Measurements from ENCODE around the gene TDRD12.

DNA sequence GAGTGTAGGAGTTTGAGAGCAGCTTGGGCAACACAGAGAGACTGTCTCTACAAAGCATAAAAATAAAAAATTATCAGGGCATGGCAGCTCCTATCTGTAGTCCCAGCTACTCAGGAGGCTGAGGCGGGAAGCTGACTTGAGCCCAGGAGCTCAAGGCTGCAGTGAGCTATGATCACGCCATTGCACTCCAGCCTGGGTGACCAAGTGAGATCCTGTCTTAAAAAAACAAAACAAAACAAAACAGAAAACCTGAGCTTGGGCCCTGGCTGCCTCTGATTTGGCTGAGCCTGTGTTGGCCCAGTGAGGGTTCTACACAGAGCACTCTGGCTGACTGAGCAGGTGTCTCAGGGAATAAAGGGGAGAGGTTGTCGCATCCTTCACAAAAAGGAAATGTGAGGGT, 142.0 kb downstream of the TDRD12 start:
- TF ChIP-seq, protein P1, sequence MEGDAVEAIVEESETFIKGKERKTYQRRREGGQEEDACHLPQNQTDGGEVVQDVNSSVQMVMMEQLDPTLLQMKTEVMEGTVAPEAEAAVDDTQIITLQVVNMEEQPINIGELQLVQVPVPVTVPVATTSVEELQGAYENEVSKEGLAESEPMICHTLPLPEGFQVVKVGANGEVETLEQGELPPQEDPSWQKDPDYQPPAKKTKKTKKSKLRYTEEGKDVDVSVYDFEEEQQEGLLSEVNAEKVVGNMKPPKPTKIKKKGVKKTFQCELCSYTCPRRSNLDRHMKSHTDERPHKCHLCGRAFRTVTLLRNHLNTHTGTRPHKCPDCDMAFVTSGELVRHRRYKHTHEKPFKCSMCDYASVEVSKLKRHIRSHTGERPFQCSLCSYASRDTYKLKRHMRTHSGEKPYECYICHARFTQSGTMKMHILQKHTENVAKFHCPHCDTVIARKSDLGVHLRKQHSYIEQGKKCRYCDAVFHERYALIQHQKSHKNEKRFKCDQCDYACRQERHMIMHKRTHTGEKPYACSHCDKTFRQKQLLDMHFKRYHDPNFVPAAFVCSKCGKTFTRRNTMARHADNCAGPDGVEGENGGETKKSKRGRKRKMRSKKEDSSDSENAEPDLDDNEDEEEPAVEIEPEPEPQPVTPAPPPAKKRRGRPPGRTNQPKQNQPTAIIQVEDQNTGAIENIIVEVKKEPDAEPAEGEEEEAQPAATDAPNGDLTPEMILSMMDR (IDR thresholded peaks at IDR 0.05; ENCODE audit: extremely low read depth in 1 of 2, insufficient read depth in 1 of 2, low read depth in 1 of 2, low read length in 2 of 2), result no peak
- TF ChIP-seq POLR2A (IDR thresholded peaks at IDR 0.05; ENCODE audit: low read depth, low read length), result no peak
- no peak for TF ChIP-seq JUN (IDR thresholded peaks at IDR 0.05; ENCODE audit: borderline replicate concordance, insufficient read depth, insufficient read length, low read depth)
- TF ChIP-seq EZH2 (IDR thresholded peaks at IDR 0.05; ENCODE audit: borderline replicate concordance, low read depth, low read length, severe bottlenecking), result no peak
- TF ChIP-seq, protein P2, sequence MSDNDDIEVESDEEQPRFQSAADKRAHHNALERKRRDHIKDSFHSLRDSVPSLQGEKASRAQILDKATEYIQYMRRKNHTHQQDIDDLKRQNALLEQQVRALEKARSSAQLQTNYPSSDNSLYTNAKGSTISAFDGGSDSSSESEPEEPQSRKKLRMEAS (IDR thresholded peaks at IDR 0.05; ENCODE audit: insufficient read depth, insufficient read length), result no peak
- TF ChIP-seq POLR2AphosphoS5 (IDR thresholded peaks at IDR 0.05; ENCODE audit: insufficient read depth, low read depth, low read length), result no peak
- TF ChIP-seq FOS (IDR thresholded peaks at IDR 0.05; ENCODE audit: borderline replicate concordance, insufficient read depth, low read length), result no peak
- no peak for TF ChIP-seq GATA2 (IDR thresholded peaks at IDR 0.05; ENCODE audit: insufficient read depth, insufficient read length, low read depth, low read length)
- no peak for TF ChIP-seq MYC (IDR thresholded peaks at IDR 0.05; ENCODE audit: low read depth, low read length)
